ENCODE measurements around the gene RHOH.
A peak's percentile ranks its signal among the peaks of the same experiment; 100 is the strongest.
"Not testable (repeated sequence)": the region's sequence is repeated elsewhere in the genome, so short reads cannot be mapped to it uniquely, and the experiment has no call there.

RHOH gene

GRCh38 chr4:40264995-40265909 is 68.4 kb downstream of the RHOH start:
- DNase-seq, result no peak

- DNase-seq, result no peak
Measured at GRCh38 chr4:40265910-40266274, 69.1 kb downstream of the RHOH start.

GRCh38 chr4:40269133-40269532 is 72.3 kb downstream of the RHOH start:
- DNase-seq, result no peak

- DNase-seq, result no peak
Measured at GRCh38 chr4:40270609-40271008, 73.8 kb downstream of the RHOH start.

GRCh38 chr4:40275065-40275730 is 78.4 kb downstream of the RHOH start:
- no peak for DNase-seq

GRCh38 chr4:40276546-40276945 is 79.7 kb downstream of the RHOH start:
- DNase-seq, result no peak

GRCh38 chr4:40280586-40280985 is 83.8 kb downstream of the RHOH start:
- no peak for DNase-seq

- no peak for DNase-seq
Measured at GRCh38 chr4:40281099-40281498, 84.3 kb downstream of the RHOH start.

GRCh38 chr4:40281913-40282312 is 85.1 kb downstream of the RHOH start:
- no peak for DNase-seq

- not testable (repeated sequence) for DNase-seq
Measured at GRCh38 chr4:40282857-40283256, 86.0 kb downstream of the RHOH start.

GRCh38 chr4:40283413-40283812 is 86.6 kb downstream of the RHOH start:
- no peak for DNase-seq

- DNase-seq, result peak; percentile 0
Measured at GRCh38 chr4:40283968-40284367, 87.1 kb downstream of the RHOH start.

- no peak for DNase-seq
Measured at GRCh38 chr4:40285692-40286091, 88.9 kb downstream of the RHOH start.

- DNase-seq, result no peak
Measured at GRCh38 chr4:40288566-40288965, 91.7 kb downstream of the RHOH start.

- DNase-seq, result peak; percentile 48
Measured at GRCh38 chr4:40289366-40290188, 92.7 kb downstream of the RHOH start.

- not testable (repeated sequence) for DNase-seq
Measured at GRCh38 chr4:40290611-40291186, 93.9 kb downstream of the RHOH start.

GRCh38 chr4:40292313-40292759 is 95.5 kb downstream of the RHOH start:
- no peak for DNase-seq

- DNase-seq, result no peak
Measured at GRCh38 chr4:40294339-40294738, 97.5 kb downstream of the RHOH start.

GRCh38 chr4:40295030-40295429 is 98.2 kb downstream of the RHOH start:
- not testable (repeated sequence) for DNase-seq

- no peak for DNase-seq
Measured at GRCh38 chr4:40295572-40295971, 98.7 kb downstream of the RHOH start.

Data from SIG-M5 (cell line).